SJCRH30 (cell line): ENCODE results near the gene CNNM2. TPM values are rescaled to one million over a fixed set of nuclear protein-coding genes. Genes with fewer than 3 reads are reported as not detected.

ENCODE experiments used
- DNase-seq, 2 experiments: peaks; one replicate each; pipeline ENCODE4 v3.0.0-alpha.2; 2015 to 2020
- H3K27ac ChIP-seq: fragments of 250-450 bp; sonication (Bioruptor Pico); 2 replicates; pipeline ENCODE4 v1.5.1; 2020; ENCODE audit warnings: mild to moderate bottlenecking, moderate library complexity
- H3K27me3 ChIP-seq: fragments of 250-450 bp; sonication (Bioruptor Pico); 2 replicates; pipeline ENCODE4 v1.5.1; 2020; ENCODE audit warnings: mild to moderate bottlenecking, moderate library complexity
- H3K36me3 ChIP-seq: fragments of 250-450 bp; sonication (Bioruptor Pico); 2 replicates; pipeline ENCODE4 v1.5.1; 2020; ENCODE audit warnings: mild to moderate bottlenecking, moderate library complexity
- H3K4me1 ChIP-seq: fragments of 250-450 bp; sonication (Bioruptor Pico); 2 replicates; pipeline ENCODE4 v1.5.1; 2020; ENCODE audit warnings: mild to moderate bottlenecking, moderate library complexity
- H3K4me3 ChIP-seq: fragments of 250-450 bp; sonication (Bioruptor Pico); 2 replicates; pipeline ENCODE4 v1.5.1; 2020; ENCODE audit warnings: mild to moderate bottlenecking, moderate library complexity
- H3K9me3 ChIP-seq: fragments of 250-450 bp; sonication (Bioruptor Pico); replicated peaks from 2 replicates; pipeline ENCODE4 v1.5.1; 2020; ENCODE audit warnings: mild to moderate bottlenecking, moderate library complexity
- total RNA-seq: library from RNA; depleted of rRNA; stranded (reverse); fragments of >200 nt; shearing (Covaris generic); gene quantifications from 2 replicates; pipeline ENCODE4 v1.2.3, GENCODE V29; 2014

CNNM2 gene
- total RNA-seq, 1 experiment from 2014 or later = 4.9 TPM

DNA sequence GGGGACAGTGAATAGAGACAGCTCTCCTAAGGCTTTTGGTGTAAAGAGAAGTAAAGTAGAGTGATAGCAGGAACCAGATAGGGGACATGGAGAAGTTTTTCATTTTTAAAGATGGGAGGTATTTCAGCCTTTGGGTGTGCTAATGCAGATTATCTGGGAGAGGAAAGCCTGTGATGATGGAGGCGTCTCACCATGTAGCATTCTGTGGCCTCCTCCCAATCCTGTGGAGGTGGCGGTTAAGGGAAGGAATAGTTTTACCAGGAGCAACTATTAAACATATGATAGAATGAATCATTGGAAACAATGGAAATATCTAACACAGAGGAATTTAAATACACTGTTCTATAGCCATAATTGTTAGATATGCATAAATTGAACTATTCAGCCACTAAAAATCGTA, 101.3 kb downstream of the CNNM2 start:
- Histone ChIP-seq H3K27ac (no peak overlapping the region), H3K4me1 (no peaks in the 10 kb centered on the region), H3K4me3 (no peak overlapping the region), H3K36me3 (no peaks in the 10 kb centered on the region), H3K27me3 (no peaks in the 10 kb centered on the region), H3K9me3 (no peaks in the 10 kb centered on the region)
- DNase-seq = no peak

DNA sequence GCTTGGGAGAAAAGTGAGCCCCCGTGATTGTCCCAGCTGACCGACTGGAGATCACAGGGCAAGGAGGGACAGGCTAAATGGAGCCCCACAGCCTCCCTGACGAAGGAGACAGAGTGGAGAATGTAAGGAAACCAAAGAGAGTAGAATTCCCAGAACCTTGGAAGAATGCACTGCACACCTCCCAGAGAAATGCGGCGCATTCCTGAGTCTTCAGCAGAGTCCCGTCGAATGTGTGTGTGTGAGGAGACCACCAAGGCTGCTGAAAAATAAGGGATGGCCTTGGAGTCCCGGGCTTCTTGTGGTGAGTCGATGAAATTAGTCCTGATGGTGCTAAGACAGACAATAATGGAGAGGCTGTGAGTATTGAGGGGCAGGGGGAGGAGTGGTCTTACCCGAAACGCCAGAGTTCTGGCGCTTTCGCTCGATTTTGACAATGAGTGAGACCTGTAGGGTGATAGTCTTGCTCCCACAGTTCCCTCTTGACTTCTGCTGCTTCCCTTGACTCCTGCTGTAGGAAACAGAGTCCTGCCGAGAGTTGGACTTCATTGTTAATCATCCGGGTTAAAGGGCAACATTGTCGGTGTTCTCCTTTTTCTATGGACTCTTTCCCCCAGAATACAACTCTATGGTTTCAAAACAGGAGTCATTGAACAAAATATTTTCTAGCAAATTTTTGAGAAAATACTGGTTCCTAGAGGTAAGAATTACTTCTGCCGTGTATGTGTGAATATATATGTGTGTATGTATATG, 103.2 kb downstream of the CNNM2 start:
- H3K4me3 ChIP-seq = no peak overlapping the region
- no peaks in the 10 kb centered on the region for H3K36me3 ChIP-seq
- no peak for DNase-seq
- no peaks in the 10 kb centered on the region for H3K9me3 ChIP-seq
- H3K27me3 ChIP-seq = no peaks in the 10 kb centered on the region
- H3K27ac ChIP-seq = no peak overlapping the region
- H3K4me1 ChIP-seq = no peaks in the 10 kb centered on the region

DNA sequence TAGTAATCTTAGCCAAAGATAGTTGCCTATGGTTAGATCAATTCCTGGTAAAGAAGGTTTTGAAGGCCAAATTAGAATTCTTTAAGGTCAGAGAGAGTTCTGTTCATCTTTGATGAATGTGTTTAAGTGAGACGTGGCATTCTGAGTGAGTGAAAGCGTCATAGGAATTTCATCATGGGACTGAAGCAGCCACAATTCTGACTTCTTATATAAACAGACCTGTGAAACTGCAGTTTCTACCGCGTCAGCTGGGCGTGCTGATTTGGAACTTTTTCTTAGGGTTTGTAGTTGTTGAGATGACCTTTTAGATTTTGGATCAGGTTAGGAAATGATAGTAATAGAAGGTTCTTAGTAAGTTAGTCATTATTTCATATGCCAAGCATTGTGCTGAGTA, 103.8 kb downstream of the CNNM2 start:
- no peak overlapping the region for H3K27ac ChIP-seq
- H3K4me3 ChIP-seq = no peak overlapping the region
- H3K36me3 ChIP-seq = no peaks in the 10 kb centered on the region
- no peaks in the 10 kb centered on the region for H3K4me1 ChIP-seq
- DNase-seq = no peak
- no peaks in the 10 kb centered on the region for H3K9me3 ChIP-seq
- no peaks in the 10 kb centered on the region for H3K27me3 ChIP-seq

DNA sequence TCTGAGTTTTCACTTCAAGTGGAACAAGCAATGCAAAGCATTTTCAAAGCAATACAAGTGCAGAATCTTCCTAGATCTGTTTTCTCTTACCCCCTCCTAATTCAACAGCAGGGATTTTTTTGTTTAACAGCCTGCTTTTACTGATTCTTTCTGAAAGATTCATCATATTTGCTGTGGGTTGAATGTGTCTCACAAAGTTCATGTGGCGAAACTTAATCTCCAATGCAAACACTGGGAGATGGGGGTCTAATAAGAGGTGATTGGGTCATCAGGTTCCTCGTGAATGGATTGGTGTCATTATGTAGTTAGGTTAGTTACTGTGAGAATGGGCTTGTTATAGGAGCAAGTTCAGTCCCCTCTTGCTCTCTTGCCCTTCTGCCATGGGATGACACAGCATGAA, 107.6 kb downstream of the CNNM2 start:
- Histone ChIP-seq H3K4me3 (no peak overlapping the region), H3K9me3 (no peaks in the 10 kb centered on the region), H3K4me1 (no peaks in the 10 kb centered on the region), H3K27me3 (no peaks in the 10 kb centered on the region), H3K27ac (no peak overlapping the region), H3K36me3 (no peaks in the 10 kb centered on the region)
- DNase-seq = no peak

DNA sequence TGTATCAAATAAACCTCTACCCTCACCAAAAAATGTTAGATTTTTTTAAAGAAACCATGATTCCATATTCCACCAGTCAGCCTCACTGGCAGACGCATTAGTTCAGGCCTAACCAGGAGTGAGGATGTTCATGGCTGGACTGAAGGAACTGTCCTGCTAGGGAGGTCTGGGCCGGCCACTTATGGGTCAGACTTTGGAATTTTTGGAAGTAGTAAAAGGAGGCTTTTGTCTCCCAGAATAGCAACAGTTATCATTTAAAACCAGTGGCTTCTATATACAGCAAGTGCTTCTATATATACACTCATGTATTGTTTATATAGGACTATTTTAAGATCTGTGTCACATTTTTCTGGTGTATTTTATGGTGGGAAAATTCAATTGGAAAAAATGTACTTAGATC, 120.5 kb downstream of the CNNM2 start:
- Histone ChIP-seq H3K36me3 (no peaks in the 10 kb centered on the region), H3K4me3 (no peak overlapping the region), H3K4me1 (no peaks in the 10 kb centered on the region), H3K9me3 (no peaks in the 10 kb centered on the region), H3K27me3 (no peaks in the 10 kb centered on the region), H3K27ac (no peak overlapping the region)
- DNase-seq = no peak

DNA sequence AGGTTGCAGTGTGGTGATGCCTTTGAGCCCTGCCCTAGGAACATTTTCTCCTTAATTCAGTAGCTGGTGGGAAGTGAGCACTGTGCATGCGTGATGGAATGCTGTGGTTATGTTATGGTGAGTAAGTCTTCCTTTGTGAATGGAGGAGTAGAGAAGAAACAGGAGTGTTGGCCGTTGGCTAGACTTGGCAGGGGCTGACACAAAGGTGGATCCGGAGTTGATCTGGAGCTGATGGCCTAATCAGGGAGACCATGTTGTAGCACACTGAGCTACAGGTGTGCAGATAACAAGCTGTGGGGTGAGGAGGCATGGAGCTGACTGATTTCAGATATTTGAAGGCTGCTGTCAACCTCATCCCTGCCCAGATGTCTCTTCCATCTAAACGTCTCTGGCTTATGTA, 122.3 kb downstream of the CNNM2 start:
- H3K4me3 ChIP-seq = no peak overlapping the region
- H3K36me3 ChIP-seq = no peaks in the 10 kb centered on the region
- no peaks in the 10 kb centered on the region for H3K4me1 ChIP-seq
- no peak for DNase-seq
- H3K9me3 ChIP-seq = no peaks in the 10 kb centered on the region
- no peaks in the 10 kb centered on the region for H3K27me3 ChIP-seq
- no peak overlapping the region for H3K27ac ChIP-seq

DNA sequence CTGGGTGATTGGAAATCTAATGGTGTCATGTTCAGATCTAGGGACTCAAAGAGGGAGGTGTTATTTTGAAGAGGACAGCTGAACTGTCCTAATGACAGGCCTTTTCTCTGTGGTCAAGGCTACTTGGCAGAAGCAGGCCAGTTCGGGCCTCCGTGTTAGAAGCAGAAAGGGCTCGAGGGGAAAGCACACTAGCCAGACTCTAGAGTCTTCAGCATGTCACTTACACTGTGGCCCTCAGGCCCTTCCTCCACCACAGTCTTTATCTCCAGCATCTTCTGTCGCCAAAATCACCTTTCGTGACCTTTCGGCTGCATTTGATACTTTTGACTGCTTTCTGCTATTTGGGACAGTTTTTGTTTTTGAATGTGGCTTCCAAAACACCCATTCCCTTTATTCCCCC, 123.3 kb downstream of the CNNM2 start:
- Histone ChIP-seq H3K27ac (no peak overlapping the region), H3K36me3 (no peaks in the 10 kb centered on the region), H3K9me3 (no peaks in the 10 kb centered on the region), H3K4me3 (no peak overlapping the region), H3K27me3 (no peaks in the 10 kb centered on the region), H3K4me1 (no peaks in the 10 kb centered on the region)
- DNase-seq = no peak

DNA sequence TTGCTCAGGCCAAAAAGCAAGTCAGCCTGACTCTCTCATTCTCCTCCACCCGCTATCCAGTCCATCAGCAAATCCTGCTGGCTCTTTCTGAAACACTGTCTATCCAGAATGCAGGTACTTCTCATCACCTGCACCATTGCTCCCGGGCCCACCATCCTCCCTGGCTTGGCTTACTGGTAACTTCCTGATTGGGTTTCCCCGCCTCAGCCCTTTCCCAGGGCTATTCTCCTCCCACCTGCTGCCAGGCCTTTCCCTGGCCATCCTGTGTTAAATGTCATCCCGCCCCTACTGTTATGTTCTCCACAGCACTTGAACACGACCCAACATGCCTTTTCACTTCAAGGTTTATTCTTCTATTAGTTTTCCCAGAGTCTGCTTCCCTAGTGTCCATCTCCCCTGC, 124.0 kb downstream of the CNNM2 start:
- no peak for DNase-seq
- H3K4me1 ChIP-seq = no peaks in the 10 kb centered on the region
- H3K9me3 ChIP-seq = no peaks in the 10 kb centered on the region

DNA sequence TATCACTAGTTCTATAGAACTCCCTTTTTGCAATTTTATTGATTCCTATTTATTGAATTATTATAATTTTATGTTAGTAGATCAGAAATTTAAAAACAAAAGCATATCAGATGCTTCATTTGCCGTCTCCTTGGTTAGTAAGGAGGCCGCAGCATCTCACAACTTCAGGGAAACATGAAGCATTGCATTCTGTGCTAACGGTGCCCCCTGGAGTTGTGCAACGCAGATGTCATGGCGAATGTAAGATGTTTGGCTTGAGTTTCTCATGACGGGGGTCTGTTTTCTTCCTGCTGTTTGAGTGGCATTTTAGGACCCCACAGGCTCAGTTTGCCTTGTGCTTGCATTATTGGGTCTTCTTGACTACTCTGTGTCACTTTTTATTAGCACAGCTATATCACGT, 124.8 kb downstream of the CNNM2 start:
- Histone ChIP-seq H3K27me3 (no peaks in the 10 kb centered on the region), H3K4me1 (no peaks in the 10 kb centered on the region), H3K4me3 (no peak overlapping the region), H3K9me3 (no peaks in the 10 kb centered on the region), H3K36me3 (no peaks in the 10 kb centered on the region), H3K27ac (no peak overlapping the region)
- DNase-seq = no peak

More for the DNA sequence above, 124.0 kb downstream of the CNNM2 start:
- Histone ChIP-seq H3K27me3 (no peaks in the 10 kb centered on the region), H3K36me3 (no peaks in the 10 kb centered on the region), H3K27ac (no peak overlapping the region), H3K4me3 (no peak overlapping the region)

DNA sequence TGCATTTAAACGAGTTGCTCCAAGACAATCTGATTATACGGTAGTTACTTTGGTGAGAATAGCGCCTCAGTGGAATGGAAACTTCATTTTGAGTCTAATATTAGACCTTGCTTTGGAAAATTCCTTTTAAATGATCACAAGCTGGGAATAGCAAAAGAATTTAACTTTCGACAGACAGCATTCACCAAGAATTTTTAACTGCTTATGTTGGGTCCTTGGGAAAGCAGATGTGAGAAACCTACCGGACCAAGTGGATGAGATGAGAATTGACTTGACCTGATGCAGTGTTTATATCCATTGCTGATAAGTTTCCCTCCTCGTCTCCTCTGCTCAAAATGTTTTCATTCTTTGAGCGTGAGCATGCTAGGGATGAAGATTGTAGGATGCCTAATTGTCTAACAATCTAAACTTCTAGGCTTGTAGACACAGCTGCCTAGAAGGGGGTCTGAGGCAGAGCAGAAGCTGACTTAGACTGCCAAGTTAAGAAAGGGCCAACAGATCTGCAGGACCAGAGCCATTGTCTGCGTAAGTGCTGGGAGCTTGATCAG, 126.9 kb downstream of the CNNM2 start:
- Histone ChIP-seq H3K9me3 (no peaks in the 10 kb centered on the region), H3K4me3 (no peak overlapping the region), H3K4me1 (no peaks in the 10 kb centered on the region), H3K36me3 (no peaks in the 10 kb centered on the region), H3K27ac (no peak overlapping the region), H3K27me3 (no peaks in the 10 kb centered on the region)
- DNase-seq = no peak

DNA sequence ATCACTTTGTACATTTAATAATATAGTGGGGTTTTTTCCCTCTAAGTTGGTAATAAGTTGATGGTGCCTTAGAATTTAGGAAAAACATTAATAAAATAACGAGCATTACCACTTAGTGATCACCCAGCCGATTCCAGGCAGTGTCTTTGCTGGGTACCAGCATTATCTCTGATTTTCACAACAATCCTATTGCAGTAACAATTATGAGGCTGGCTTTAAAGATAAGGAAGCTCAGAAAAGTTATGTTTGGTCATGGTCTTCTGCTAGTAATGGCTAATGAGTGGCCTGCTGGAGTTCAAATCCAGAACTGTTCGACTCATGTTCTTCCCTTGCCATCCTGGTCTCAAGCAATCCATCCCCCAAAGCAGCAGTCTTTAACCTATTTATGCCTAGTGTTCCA, 127.9 kb downstream of the CNNM2 start:
- DNase-seq = no peak
- H3K27ac ChIP-seq = no peak overlapping the region
- no peaks in the 10 kb centered on the region for H3K4me1 ChIP-seq
- no peaks in the 10 kb centered on the region for H3K9me3 ChIP-seq
- H3K4me3 ChIP-seq = no peak overlapping the region
- H3K27me3 ChIP-seq = no peaks in the 10 kb centered on the region
- no peaks in the 10 kb centered on the region for H3K36me3 ChIP-seq

DNA sequence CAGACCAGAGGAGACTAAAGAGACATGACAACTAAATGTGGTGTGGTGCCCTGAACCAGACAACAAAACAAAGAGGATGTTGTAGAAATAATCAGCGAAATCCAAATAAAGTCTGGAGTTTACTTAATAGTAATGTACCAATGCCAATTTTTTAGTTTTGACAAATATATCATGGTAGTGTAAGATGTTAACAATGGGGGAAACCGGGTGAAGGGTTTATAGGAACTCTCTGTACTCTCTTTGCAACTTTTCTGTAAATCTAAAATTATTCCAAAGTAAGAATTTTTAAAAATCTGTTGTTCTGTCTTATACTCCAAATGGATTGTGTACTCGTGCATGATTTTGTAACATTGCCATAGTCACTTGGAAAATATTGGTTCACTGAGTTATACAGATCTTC, 129.3 kb downstream of the CNNM2 start:
- Histone ChIP-seq H3K36me3 (no peaks in the 10 kb centered on the region), H3K4me1 (no peaks in the 10 kb centered on the region), H3K4me3 (no peak overlapping the region)

DNA sequence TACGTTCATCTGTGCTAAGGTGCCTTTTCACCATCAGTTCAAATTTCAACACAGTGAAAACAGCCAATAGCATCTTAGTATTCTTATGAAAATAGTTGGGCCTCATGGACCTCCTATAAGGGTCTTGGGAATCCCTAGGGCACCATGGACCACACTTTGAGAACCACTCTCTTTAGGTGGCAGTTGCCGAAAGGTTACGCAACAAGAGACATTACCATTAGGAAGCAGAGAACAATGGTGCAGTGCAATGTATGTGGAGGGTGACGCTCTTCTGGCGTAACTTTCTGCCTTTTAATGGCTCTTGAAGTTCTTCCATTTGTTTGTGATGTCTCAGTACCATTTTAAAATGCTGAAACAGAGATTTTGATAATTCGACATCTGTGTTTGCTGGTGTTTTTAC, 131.1 kb downstream of the CNNM2 start:
- Histone ChIP-seq H3K9me3 (no peaks in the 10 kb centered on the region), H3K36me3 (no peaks in the 10 kb centered on the region), H3K27ac (no peak overlapping the region), H3K4me3 (no peak overlapping the region), H3K27me3 (no peaks in the 10 kb centered on the region), H3K4me1 (no peaks in the 10 kb centered on the region)
- no peak for DNase-seq

More for the DNA sequence above, 129.3 kb downstream of the CNNM2 start:
- no peak for DNase-seq
- Histone ChIP-seq H3K27me3 (no peaks in the 10 kb centered on the region), H3K27ac (no peak overlapping the region), H3K9me3 (no peaks in the 10 kb centered on the region)

DNA sequence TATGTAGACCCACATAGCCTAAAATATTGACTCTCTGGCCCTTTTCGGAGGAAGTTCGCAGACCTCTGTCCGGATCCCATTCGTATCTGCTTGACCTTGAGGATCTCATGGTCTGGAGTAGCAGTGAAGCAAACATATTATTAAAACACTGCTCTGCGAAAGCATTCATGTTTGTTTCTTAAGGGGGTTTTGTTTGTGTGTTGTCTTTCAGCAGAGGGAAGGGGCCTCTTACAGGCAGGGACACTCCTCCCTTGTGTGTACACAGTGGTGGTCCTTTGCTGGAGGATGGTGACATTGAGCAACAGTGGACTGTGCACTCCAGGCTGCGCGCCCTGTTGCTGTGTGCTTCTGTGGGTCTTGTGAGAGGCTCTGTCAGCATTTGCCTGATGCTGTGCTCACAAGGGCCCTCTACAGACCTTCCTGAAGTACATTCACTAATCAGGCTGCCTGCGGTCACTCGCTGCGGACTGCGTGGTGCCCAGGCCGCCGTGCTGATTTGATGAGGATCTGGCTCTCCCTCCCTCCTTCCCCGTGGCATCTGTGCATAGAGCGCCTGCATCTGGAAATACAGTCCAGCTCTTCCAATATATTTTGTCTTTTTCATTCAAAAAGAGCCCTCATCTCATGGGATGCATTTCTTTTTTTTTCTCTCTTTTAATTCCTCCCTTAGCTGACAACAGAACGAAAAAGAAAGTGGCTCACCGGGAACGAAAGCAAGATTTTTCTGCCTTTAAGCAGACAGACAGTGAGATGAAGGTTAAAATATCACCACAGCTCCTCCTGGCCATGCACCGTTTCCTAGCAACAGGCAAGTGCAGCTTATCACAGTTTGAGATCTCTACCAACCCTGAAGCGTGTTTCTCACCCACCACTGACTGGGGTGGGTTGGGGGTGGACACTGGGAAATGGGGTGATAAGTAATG, 135.8 kb downstream of the CNNM2 start:
- H3K4me1 ChIP-seq = no peaks in the 10 kb centered on the region
- no peaks in the 10 kb centered on the region for H3K27me3 ChIP-seq
- H3K9me3 ChIP-seq = no peaks in the 10 kb centered on the region
- no peaks in the 10 kb centered on the region for H3K36me3 ChIP-seq
- DNase-seq = peak in 1 of 2 experiments; percentile 12
- no peak overlapping the region for H3K4me3 ChIP-seq
- no peak overlapping the region for H3K27ac ChIP-seq

DNA sequence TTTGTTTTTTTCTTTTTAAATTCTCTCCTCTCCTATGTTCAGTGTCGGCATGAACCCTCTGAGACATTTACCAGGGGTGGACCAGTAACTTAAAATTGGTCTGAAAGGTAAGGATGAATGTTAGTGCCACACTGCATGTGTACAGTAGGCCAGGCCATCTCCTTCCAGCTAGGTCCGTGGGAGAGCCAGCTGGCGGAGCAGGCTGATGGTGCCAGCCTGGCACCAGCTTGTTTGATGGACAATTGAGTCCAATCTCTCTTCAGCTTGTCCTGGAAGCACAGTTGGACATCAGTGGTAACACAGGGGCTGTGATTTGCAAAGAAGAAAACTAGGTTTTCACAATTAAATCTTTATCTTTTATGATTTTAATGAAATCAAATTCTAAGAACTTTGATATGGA, 136.5 kb downstream of the CNNM2 start:
- Histone ChIP-seq H3K4me1 (no peaks in the 10 kb centered on the region), H3K9me3 (no peaks in the 10 kb centered on the region), H3K4me3 (no peak overlapping the region), H3K27me3 (no peaks in the 10 kb centered on the region), H3K36me3 (no peaks in the 10 kb centered on the region), H3K27ac (no peak overlapping the region)
- DNase-seq = no peak
